ENCODE measurements around the gene NCBP3.

DNA sequence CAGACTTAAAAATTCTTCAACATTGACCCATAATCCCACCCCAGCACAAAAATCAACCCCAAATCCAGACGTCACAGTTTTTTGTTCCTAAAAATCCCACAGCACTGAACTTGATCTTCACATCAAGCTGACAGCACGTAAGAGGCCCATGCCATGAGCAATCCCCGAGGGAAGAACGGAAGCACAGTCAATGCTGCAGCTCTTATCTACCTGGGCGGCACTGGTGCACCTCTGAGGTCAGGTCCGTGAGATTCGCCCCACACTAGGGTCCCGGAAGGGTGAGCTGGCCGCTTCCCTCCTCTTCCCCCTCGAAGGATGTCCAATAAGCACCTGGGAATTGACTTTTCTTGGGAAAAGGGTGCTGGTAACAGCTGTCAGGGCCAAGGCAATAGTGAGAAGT, 33.8 kb downstream of the NCBP3 start:
- TF ChIP-seq CTCF (IDR thresholded peaks at IDR 0.05) (no peak), POLR2A (IDR thresholded peaks at IDR 0.05) (no peak), POLR2AphosphoS5 (IDR thresholded peaks at IDR 0.05) (no peak)
